SK-N-SH (cell line): ENCODE results near the gene STKLD1. TPM values are rescaled to one million over a fixed set of nuclear protein-coding genes. Genes with fewer than 3 reads are reported as not detected.

Experiments
- CTCF ChIA-PET: fragments of 300-600, 350-600 bp; formaldehyde crosslinking; extraction: SDS; loops from one replicate; lab custom pipeline; 2021; lab: Yijun Ruan, JAX
- POLR2A ChIA-PET: fragments of 350-600 bp; sonication (Branson Sonifier 250); formaldehyde crosslinking; extraction: SDS; loops from one replicate; lab custom pipeline; 2020; ENCODE audit warnings: antibody characterized with exemption, inconsistent platforms; lab: Yijun Ruan, JAX
- DNase-seq: peaks from one replicate; pipeline ENCODE4 v3.0.0; 2012
- H2AFZ ChIP-seq: fragments of 200-600 bp; sonication (generic); 2 replicates; pipeline ENCODE4 v1.8.1; 2016; ENCODE audit warnings: antibody characterized with exemption, mild to moderate bottlenecking, low read depth
- H3F3A ChIP-seq: fragments of 200-600 bp; sonication (generic); replicated peaks from 2 replicates; pipeline ENCODE3; 2016; ENCODE audit warnings: antibody characterized with exemption, mild to moderate bottlenecking; ENCODE audit not compliant: insufficient read depth
- H3K27ac ChIP-seq, 2 experiments: fragments of 200-500 bp in 1 of 2; fragments of 200-600 bp in 1 of 2; sonication (Bioruptor generic) in 1 of 2; sonication (generic), shearing (Covaris generic) in 1 of 2; 2 replicates each; pipeline versions ENCODE4 v1.5.1 to v1.6.1; 2014 to 2016; ENCODE audit warnings: low read depth in 2 of 2, inconsistent platforms in 1 of 2, low read length in 1 of 2, mild to moderate bottlenecking in 1 of 2, mixed read lengths in 1 of 2
- H3K27me3 ChIP-seq: fragments of 200-600 bp; sonication (generic), shearing (Covaris generic); 2 replicates; pipeline ENCODE4 v1.6.1; 2016; ENCODE audit warnings: mixed run types; ENCODE audit not compliant: insufficient read depth
- H3K36me3 ChIP-seq, 2 experiments: fragments of 200-500 bp in 1 of 2; fragments of 200-600 bp in 1 of 2; sonication (Bioruptor generic) in 1 of 2; sonication (generic) in 1 of 2; replicated peaks in 1 of 2; 2 replicates each; pipeline versions ENCODE3 to v1.5.1; 2014 to 2016; ENCODE audit warnings: low read length in 1 of 2, mild to moderate bottlenecking in 1 of 2; ENCODE audit not compliant: insufficient read depth in 2 of 2, control insufficient read depth in 1 of 2
- H3K4me1 ChIP-seq, 2 experiments: fragments of 200-500 bp in 1 of 2; fragments of 200-600 bp in 1 of 2; sonication (Bioruptor generic) in 1 of 2; sonication (generic), shearing (Covaris generic) in 1 of 2; 2 replicates each; pipeline versions ENCODE4 v1.5.1 to v1.6.1; 2014 to 2016; ENCODE audit warnings: low read depth in 1 of 2, low read length in 1 of 2, mixed run types in 1 of 2; ENCODE audit not compliant: insufficient read depth in 2 of 2, control insufficient read depth in 1 of 2
- H3K4me2 ChIP-seq: fragments of 200-600 bp; sonication (generic), shearing (Covaris generic); 2 replicates; pipeline ENCODE4 v1.6.1; 2017; ENCODE audit warnings: mixed run types
- H3K4me3 ChIP-seq, 2 experiments: fragments of 200-500 bp in 1 of 2; fragments of 200-600 bp in 1 of 2; sonication (Bioruptor generic) in 1 of 2; sonication (generic), shearing (Covaris generic) in 1 of 2; 2 replicates each; pipeline versions ENCODE4 v1.5.1 to v1.8.1; 2014 to 2016; ENCODE audit warnings: low read depth in 2 of 2, inconsistent platforms in 1 of 2, low read length in 1 of 2, mild to moderate bottlenecking in 1 of 2, mixed read lengths in 1 of 2, moderate library complexity in 1 of 2
- H3K79me2 ChIP-seq: fragments of 200-600 bp; sonication (generic); 2 replicates; pipeline ENCODE4 v1.8.1; 2017; ENCODE audit warnings: mild to moderate bottlenecking; ENCODE audit not compliant: insufficient read depth
- H3K9ac ChIP-seq: fragments of 200-600 bp; sonication (generic); 2 replicates; pipeline ENCODE4 v1.6.1; 2017; ENCODE audit warnings: mixed run types
- H3K9me2 ChIP-seq: fragments of 200-600 bp; sonication (generic); 2 replicates; pipeline ENCODE4 v1.6.1; 2017; ENCODE audit warnings: mixed run types
- H3K9me3 ChIP-seq: fragments of 200-600 bp; sonication (generic); 2 replicates; pipeline ENCODE4 v1.6.1; 2017; ENCODE audit warnings: mixed run types, mild to moderate bottlenecking, moderate library complexity
- H4K20me1 ChIP-seq: fragments of 200-600 bp; sonication (generic); 2 replicates; pipeline ENCODE4 v1.6.1; 2017; ENCODE audit warnings: mild to moderate bottlenecking, mixed run types; ENCODE audit not compliant: insufficient read depth
- EP300 ChIP-seq, 2 experiments: IDR thresholded peaks; 2 replicates each; pipeline versions ENCODE4 v1.4.0 to v1.6.1; 2012; ENCODE audit warnings: borderline replicate concordance in 1 of 2, low read depth in 1 of 2, low read length in 1 of 2
- GABPA ChIP-seq: IDR thresholded peaks from 2 replicates; pipeline ENCODE4 v1.4.0; 2012; ENCODE audit warnings: low read depth, mild to moderate bottlenecking
- JUND ChIP-seq: IDR thresholded peaks from 2 replicates; pipeline ENCODE4 v1.4.0; 2012
- NRF1 ChIP-seq: IDR thresholded peaks from 2 replicates; pipeline ENCODE4 v1.6.1; 2012; ENCODE audit warnings: low read depth, mild to moderate bottlenecking, low read length
- SMC3 ChIP-seq: IDR thresholded peaks from 2 replicates; pipeline ENCODE4 v1.6.1; 2012; ENCODE audit warnings: low read depth, low read length, improper control_type of control experiment
- TAF1 ChIP-seq: IDR thresholded peaks from 2 replicates; pipeline ENCODE4 v1.6.1; 2012; ENCODE audit warnings: low read depth, mild to moderate bottlenecking, low read length, moderate library complexity, borderline replicate concordance
- WGBS: methylation state at CpG from one replicate; pipeline ENCODE4 v1.1.6; 2017; ENCODE audit warnings: low lambda C conversion rate; 5-methylcytosine and 5-hydroxymethylcytosine counted together
- polyA plus RNA-seq, 3 experiments: library from polyadenylated mRNA; depleted of rRNA; stranded (reverse); fragments of >200 nt; gene quantifications; 2 replicates each; pipeline ENCODE4 v1.2.3, GENCODE V29; 2012
- TF ChIP-seq, protein P1 (sequence below): fragments of 150-350 bp; IDR thresholded peaks from 2 replicates; pipeline ENCODE4 v1.6.1; 2017; ENCODE audit warnings: antibody characterized with exemption, low read length, low read depth, borderline replicate concordance
- TF ChIP-seq, protein P2 (sequence below): fragments of 200-600 bp; sonication (generic); IDR thresholded peaks from 2 replicates; pipeline ENCODE4 v1.6.1; 2017; ENCODE audit warnings: antibody characterized with exemption, mild to moderate bottlenecking, moderate library complexity

STKLD1 gene
- polyA plus RNA-seq, 1 of the 3 experiments (the other 2 are of a cell fraction): 2.3 TPM

DNA sequence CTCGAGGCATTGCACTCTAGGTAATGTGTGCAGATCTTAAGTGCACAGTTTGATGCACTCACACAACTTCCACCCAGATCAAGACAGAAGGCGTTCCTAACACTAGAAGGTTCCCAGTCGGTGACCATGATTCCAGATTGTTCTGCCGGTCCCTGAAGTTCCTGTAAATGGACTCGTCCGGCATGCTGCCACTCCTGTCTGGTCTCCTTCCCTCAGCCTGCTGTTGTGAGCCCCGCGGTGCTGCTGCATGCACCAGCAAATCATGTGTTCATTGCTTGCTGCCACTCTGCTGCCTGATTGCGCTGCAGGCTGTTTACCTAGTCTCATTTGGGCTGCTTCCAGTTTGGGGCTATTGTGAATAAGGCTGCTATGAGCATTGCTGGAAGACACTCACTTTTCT, 11.5 kb downstream of the STKLD1 start:
- no peaks in the 10 kb centered on the region for H3K9me3 ChIP-seq
- 80% methylated on average over 9 of the region's 9 CpGs for WGBS
- CTCF ChIA-PET: no interaction called here
- H3K27me3 ChIP-seq: no peaks in the 10 kb centered on the region
- H2AFZ ChIP-seq: no peak overlapping the region
- no peaks in the 10 kb centered on the region for H3K9me2 ChIP-seq
- no peaks in the 10 kb centered on the region for H3K79me2 ChIP-seq
- no peak for DNase-seq
- no peaks in the 10 kb centered on the region for H3F3A ChIP-seq
- no peaks in the 10 kb centered on the region for H3K36me3 ChIP-seq
- H4K20me1 ChIP-seq: no peaks in the 10 kb centered on the region
- no peaks in the 10 kb centered on the region for H3K4me1 ChIP-seq
- no peak overlapping the region for H3K4me2 ChIP-seq
- TF ChIP-seq, protein P1, sequence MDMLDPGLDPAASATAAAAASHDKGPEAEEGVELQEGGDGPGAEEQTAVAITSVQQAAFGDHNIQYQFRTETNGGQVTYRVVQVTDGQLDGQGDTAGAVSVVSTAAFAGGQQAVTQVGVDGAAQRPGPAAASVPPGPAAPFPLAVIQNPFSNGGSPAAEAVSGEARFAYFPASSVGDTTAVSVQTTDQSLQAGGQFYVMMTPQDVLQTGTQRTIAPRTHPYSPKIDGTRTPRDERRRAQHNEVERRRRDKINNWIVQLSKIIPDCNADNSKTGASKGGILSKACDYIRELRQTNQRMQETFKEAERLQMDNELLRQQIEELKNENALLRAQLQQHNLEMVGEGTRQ: no peak
- TF ChIP-seq GABPA: no peak
- no peak for TF ChIP-seq TAF1
- no peak for TF ChIP-seq EP300 (IDR thresholded peaks at IDR 0.05; ENCODE audit: borderline replicate concordance in 1 of 2, low read depth in 1 of 2, low read length in 1 of 2)
- H3K4me3 ChIP-seq: no peak overlapping the region
- no peak overlapping the region for H3K27ac ChIP-seq
- POLR2A ChIA-PET: no interaction called here
- no peak overlapping the region for H3K9ac ChIP-seq

DNA sequence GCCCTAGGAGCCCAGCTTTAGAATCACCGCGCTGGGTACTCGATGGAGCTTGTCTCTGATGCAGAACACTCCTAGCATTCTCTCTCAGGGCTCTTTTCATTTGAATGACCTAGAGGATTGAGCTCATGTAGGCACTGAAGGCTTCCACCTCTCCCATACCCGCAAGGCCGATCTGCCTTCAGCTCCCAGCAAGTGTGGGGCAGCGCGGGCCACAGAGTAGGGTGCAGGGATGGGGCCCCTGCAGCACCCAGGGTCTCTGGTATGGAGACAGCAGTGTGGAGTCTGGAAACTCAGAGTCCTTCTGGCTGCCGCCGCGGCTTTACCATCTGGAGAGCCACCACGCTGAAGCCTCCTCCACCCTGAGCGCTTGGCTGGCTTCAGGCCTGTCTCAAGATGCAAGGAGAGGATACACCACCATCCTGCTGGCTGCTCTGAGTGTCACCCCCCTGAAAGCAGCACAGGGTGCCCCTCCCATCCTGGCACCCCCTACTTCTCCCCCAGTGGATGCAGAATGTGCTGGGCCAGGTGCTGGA, 12.9 kb downstream of the STKLD1 start:
- no peak overlapping the region for H3K4me2 ChIP-seq
- ChIA-PET CTCF (interaction anchor here (1.0 to 1.2 kb wide), 2 partner anchors 12 to 13 kb away, joined by 3 read pairs; partner anchors contain the start of gene STKLD1), POLR2A (interaction anchor here (0.9 kb wide), 1 partner anchor 12 kb away, joined by 3 read pairs; no protein-coding TSS in a partner anchor)
- no peaks in the 10 kb centered on the region for H3K79me2 ChIP-seq
- no peak overlapping the region for H3K9ac ChIP-seq
- H3K9me2 ChIP-seq: no peaks in the 10 kb centered on the region
- no peaks in the 10 kb centered on the region for H3F3A ChIP-seq
- 92% methylated on average over 11 of the region's 12 CpGs for WGBS
- no peak overlapping the region for H3K27ac ChIP-seq
- H3K9me3 ChIP-seq: no peaks in the 10 kb centered on the region
- H3K27me3 ChIP-seq: no peaks in the 10 kb centered on the region
- H2AFZ ChIP-seq: no peak overlapping the region
- no peak overlapping the region for H3K4me3 ChIP-seq
- TF ChIP-seq NRF1 (no peak), JUND (no peak), SMC3 (no peak), EP300 (IDR thresholded peaks at IDR 0.05; ENCODE audit: borderline replicate concordance in 1 of 2, low read depth in 1 of 2, low read length in 1 of 2) (no peak)
- no peaks in the 10 kb centered on the region for H3K36me3 ChIP-seq
- no peaks in the 10 kb centered on the region for H3K4me1 ChIP-seq
- no peak for DNase-seq
- no peaks in the 10 kb centered on the region for H4K20me1 ChIP-seq

DNA sequence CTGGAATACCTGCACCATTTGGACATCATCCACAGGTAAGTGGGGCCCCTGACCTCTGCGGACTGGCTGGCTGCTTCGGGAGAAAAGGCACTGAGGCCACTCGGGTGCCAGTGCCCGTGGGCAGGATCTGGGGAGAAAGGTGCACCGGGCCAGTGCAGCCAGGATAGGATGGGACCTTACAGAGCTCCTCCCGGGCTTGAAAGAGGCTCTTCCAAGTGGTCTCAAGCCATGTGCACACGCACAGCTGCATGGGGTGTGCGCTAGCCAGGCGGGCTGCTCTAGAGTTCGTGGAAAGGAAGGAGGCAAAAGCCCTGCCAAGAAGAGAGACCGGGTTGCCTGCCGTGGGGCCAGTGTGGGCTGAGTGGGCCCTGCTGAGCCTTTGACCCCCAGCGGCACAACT, 13.4 kb downstream of the STKLD1 start:
- Histone ChIP-seq H3K36me3 (no peaks in the 10 kb centered on the region), H3K9ac (no peak overlapping the region), H3K27ac (no peak overlapping the region)
- no peak for DNase-seq
- POLR2A ChIA-PET: interaction anchor here (0.6 to 0.9 kb wide), 2 partner anchors 13 to 89 kb away, joined by 3 read pairs; partner anchors contain the start of gene SLC2A6
- TF ChIP-seq, protein P2, sequence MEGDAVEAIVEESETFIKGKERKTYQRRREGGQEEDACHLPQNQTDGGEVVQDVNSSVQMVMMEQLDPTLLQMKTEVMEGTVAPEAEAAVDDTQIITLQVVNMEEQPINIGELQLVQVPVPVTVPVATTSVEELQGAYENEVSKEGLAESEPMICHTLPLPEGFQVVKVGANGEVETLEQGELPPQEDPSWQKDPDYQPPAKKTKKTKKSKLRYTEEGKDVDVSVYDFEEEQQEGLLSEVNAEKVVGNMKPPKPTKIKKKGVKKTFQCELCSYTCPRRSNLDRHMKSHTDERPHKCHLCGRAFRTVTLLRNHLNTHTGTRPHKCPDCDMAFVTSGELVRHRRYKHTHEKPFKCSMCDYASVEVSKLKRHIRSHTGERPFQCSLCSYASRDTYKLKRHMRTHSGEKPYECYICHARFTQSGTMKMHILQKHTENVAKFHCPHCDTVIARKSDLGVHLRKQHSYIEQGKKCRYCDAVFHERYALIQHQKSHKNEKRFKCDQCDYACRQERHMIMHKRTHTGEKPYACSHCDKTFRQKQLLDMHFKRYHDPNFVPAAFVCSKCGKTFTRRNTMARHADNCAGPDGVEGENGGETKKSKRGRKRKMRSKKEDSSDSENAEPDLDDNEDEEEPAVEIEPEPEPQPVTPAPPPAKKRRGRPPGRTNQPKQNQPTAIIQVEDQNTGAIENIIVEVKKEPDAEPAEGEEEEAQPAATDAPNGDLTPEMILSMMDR: no peak
- TF ChIP-seq, all 33 proteins: peak for 0
- Histone ChIP-seq H3K9me3 (no peaks in the 10 kb centered on the region), H3K79me2 (no peaks in the 10 kb centered on the region), H3K4me2 (no peak overlapping the region), H4K20me1 (no peaks in the 10 kb centered on the region), H2AFZ (no peak overlapping the region), H3K9me2 (no peaks in the 10 kb centered on the region), H3K27me3 (no peaks in the 10 kb centered on the region), H3K4me1 (no peaks in the 10 kb centered on the region), H3K4me3 (no peak overlapping the region), H3F3A (no peaks in the 10 kb centered on the region)
- 83% methylated on average over 8 of the region's 13 CpGs for WGBS
- CTCF ChIA-PET: interaction anchor here (1.0 kb wide), 1 partner anchor 12 kb away, joined by 3 read pairs; no protein-coding TSS in a partner anchor
